GM13977 (cell line): Measurements from ENCODE around the gene LEAP2.

ENCODE experiments used
- DNase-seq: peaks from one replicate; pipeline ENCODE4 v3.0.0; 2012; ENCODE audit warnings: low spot score
- CTCF ChIP-seq: IDR thresholded peaks from 2 replicates; pipeline ENCODE4 v1.5.1; 2012; ENCODE audit warnings: mild to moderate bottlenecking, control low read depth; ENCODE audit not compliant: insufficient read depth; ENCODE audit errors: extremely low read depth, missing control alignments
- in situ Hi-C: fragments of 300-500 bp; cut with MboI; formaldehyde crosslinking; loops from one replicate; pipeline ENCODE4 v1.12.0; 2022; ENCODE audit warnings: low sequenced_read_pairs, low pct_unique_long_range_greater_than_20kb, mixed read lengths, inconsistent platforms; ENCODE audit not compliant: unreplicated experiment

Gene LEAP2

GRCh38 chr5:132867046-132867451, 6.4 kb upstream of the LEAP2 start:
- no peak for TF ChIP-seq CTCF
- no peak for DNase-seq
- in situ Hi-C loops = no loop called here

GRCh38 chr5:132868754-132869153, 4.7 kb upstream of the LEAP2 start:
- DNase-seq = no peak
- in situ Hi-C loops = no loop called here
- TF ChIP-seq CTCF = no peak

- DNase-seq = no peak
- no peak for TF ChIP-seq CTCF
- in situ Hi-C loops = no loop called here
Measured at GRCh38 chr5:132870801-132871200, 2.7 kb upstream of the LEAP2 start.

GRCh38 chr5:132871459-132872284, 1.8 kb upstream of the LEAP2 start:
- DNase-seq = no peak
- in situ Hi-C loops = no loop called here
- TF ChIP-seq CTCF = no peak

- TF ChIP-seq CTCF = no peak
- in situ Hi-C loops = no loop called here
- no peak for DNase-seq
Measured at GRCh38 chr5:132872788-132873118, 715 bp upstream of the LEAP2 start.

- in situ Hi-C loops = no loop called here
- DNase-seq = no peak
Measured at GRCh38 chr5:132873930-132874271, 433 bp downstream of the LEAP2 start.

More at GRCh38 chr5:132873930-132874271, 433 bp downstream of the LEAP2 start:
- TF ChIP-seq CTCF = no peak
